GM18858 (cell line): ENCODE measurements around the gene RAB31.
"Not testable (repeated sequence)": the region's sequence is repeated elsewhere in the genome, so short reads cannot be mapped to it uniquely, and the experiment has no call there.

Experiments used
- ATAC-seq: cut with Tn5 transposase; IDR thresholded peaks from one replicate; pipeline ENCODE4 v1.9.1; 2021; ENCODE audit not compliant: unreplicated experiment

The RAB31 gene

DNA sequence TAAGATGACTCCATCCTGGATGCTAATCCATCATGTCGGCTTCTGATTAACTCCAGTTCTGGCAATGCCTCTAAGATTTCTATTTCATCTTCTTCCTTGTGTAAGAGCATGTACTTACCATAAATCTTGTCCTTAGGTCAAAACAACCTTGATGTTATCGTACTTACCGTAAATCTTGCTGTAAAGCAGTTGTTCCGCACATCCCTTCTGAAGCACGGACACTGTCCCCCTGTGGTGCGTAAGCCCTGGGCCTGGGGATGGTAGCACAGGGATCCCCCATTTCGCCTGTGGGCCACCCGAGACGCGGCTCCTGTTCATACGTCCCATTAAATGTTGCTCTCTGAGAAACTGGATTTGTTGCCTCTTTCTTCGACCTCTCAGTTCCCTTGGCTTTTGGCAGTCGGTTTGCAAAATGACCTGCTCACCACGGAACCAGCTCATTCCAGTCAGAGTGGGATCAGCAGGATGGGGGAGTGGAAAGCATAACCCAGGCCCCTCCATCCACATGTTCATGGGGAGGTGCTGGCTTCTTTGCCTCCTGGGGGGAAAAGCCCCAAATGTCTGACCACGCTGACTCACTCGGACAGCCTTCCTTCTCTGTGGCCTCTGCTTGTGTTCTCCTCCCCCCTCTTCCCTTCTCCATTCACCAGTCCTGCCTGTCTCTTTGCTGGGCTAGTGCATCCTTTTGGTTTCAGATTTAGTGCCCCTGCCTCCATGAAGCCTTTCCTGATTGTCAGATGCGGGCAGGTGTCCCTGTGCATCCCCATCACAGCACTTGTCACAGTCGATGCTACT, 49.9 kb downstream of the RAB31 start:
- no peak for ATAC-seq

DNA sequence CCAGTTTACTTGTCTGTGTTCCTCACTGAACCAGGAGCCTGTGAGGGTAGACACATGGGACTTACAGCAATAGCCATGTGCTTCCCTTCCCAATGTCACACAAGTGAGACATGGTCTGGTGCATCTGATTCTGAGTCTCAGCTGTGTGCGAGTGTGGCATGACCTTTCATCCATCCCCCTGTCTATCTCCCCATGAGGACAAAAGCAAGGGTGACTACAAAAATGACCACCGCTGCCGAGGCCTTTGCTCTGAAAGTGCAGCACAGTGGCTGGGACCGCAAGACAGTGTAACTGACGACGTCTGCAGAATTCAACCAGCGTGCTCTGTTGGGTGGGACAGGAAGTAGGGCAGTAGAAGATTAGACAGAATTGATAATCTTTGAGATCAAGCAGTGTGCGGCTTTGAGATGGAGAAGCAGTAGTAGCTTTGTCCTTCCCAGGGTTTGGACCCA, 50.5 kb downstream of the RAB31 start:
- ATAC-seq, result no peak

DNA sequence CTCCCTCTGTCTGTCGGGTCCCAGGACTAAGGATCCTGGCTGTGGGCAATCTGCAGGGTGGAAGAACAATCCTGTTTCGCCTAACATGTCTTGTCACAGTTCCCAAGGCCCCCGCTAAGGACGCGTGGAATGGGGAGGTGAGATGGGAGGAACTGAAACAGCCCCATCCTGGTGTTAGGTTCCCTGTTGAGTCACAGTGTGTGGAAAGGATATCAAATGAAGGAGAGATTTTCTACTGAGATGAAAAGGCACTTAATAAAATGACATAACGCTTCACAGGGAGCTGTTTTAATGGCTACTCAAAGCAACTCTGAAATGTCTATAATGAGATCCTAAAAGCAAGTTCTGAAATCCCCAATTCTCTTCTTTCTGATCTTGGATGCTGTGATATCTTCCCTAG, 52.5 kb downstream of the RAB31 start:
- no peak for ATAC-seq

DNA sequence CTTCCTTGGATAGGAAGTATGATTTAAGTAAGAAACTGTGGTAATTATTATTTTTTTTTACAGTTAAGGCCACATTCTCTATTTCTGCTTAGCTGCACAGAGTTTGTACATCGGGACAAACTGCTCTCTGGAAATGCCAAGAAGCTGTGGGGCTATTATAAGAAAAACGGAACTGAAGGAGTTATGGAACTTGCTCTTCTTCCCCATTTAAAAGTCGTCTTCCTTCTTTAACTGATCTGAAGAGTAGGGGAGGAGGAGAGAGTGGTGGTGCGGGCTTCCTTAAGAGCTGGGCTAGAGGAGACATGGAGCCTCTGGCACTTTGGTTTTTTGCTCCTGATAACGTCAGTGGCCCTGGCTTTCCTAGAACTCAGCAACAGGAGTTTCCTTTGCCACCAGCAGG, 54.4 kb downstream of the RAB31 start:
- ATAC-seq, result no peak

DNA sequence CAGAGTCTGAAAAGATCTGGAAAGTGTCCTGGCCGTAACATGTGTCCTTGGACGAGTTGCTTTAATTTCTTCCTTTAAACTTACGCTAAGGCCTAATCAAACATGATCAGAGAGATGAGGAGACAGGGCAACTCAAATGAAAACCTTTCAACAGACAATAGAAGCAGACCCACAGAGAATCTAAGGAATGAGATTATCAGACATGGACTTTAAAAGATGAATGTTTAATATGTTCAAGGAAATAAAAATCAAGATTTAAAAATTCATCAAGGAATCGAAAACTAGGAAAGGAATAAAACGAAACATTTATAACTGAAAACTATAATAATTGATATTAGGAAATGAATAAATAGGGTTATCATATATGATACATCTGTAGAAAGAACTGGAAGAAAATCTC, 55.1 kb downstream of the RAB31 start:
- ATAC-seq, result no peak

DNA sequence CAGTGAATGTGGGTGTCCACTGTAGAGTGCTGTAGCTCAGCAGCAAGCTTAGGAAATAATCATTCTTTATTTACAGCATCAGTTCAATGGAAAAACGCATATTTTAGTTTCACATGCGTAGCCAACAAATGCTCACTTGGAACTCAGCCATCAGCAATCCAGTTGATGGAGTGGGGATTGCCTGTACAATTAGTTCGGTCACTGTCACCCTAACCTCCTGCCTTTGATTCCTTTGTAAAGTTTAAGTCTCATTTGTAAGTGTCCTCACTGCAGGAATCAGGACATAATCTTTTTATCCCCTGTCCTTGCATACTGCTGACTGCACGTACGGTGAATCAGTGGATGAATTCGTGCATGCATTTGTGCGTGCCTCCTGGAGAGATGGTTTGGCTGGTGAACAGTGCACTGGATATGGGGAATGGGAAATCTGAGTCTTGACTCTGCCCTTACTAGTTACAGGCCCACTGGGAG, 55.9 kb downstream of the RAB31 start:
- no peak for ATAC-seq

DNA sequence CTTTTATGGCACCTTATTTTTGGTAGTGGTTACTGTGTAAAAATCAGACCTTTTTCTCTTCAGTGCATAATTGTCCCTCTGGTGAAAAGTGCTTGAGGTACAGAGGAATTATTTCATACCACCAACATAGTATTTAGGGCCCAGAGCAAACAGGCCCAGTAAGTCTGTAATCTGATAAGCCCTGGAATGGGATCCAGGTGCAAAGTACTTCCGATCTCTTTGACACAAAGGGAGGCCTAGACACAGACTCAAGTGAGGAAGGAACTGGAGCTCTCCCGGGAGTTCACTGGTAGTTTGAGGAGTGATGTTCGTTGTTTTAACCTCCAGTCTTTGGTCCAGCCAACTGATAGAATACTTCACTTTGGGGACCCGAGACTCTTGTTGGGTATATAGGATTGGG, 57.4 kb downstream of the RAB31 start:
- no peak for ATAC-seq

DNA sequence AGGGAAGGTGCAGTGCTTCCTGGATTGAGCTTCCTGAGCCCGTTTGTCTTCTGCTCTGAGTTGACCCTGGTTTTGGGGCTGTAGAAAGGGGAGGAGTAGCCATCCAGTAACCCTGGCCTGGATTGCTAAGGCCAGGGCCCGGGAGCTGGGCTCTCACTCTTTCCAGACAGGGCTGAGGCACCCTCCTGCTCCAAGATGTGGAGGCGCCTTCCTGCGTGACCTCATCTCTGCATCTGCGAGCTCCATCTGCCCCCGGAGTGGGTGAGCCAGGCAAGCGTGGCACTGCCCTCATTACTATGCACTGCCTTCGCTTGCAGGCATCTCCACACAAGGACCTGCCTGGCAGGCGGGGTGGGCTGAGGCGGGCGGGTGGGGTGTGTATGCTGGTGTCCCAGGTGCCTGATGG, 58.0 kb downstream of the RAB31 start:
- ATAC-seq, result no peak

DNA sequence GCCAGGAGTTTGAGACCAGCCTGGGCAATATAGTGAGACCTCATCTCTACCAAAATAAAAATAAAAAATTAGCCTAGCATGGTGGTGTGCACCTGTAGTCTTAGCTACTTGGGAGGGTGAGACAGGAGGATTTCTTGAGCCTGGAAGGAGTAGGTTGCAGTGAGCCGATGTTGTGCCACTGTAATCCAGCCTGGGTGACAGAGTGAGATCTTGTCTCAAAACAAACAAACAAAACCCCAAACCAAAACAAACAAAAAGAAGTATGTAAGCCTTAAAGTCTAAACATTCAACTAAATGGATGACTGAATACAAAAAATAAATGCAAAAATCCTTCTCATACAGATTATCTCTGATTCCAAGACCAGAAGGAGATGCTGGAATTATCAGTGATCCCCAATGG, 58.6 kb downstream of the RAB31 start:
- no peak for ATAC-seq

DNA sequence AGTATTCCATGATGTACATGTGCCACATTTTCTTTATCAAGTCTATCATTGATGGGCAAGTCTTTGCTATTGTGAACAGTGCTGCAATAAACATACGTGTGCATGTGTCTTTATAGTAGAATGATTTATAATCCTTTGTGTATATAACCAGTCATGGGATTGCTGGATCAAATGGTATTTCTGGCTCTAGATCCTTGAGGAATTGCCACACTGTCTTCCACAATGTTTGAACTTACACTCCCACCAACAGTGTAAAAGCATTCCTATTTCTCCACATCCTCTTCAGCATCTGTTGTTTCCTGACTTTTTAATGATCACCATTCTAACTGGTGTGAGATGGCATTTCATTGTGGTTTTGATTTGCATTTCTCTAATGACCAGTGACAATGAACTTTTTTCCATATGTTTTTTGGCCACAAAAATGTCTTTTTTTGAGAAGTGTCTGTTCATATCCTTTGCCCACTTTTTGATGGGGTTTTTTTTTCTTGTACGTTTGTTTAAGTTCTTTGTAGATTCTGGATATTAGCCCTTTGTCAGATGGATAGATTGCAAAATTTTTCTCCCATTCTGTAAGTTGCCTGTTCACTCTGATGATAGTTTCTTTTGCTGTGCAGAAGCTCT, 60.1 kb downstream of the RAB31 start:
- not testable (repeated sequence) for ATAC-seq

DNA sequence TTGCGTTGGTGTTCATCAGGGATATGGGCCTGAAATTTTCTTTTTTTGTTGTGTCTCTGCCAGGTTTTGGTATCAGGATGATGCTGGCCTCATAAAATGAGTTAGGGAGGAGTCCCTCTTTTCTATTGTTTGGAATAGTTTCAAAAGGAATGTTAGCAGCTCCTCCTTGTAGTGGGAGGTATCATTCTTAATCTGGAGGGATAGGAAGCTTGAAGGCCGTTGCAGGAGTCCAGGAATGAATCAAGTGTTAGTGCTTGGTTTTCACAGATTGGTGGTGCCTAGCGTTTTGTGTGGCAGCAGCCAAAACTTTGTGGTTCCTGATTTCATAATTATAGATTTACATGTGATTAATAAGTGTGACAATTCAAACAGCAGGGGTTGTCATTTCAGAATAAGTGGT, 62.0 kb downstream of the RAB31 start:
- ATAC-seq, result not testable (repeated sequence)

DNA sequence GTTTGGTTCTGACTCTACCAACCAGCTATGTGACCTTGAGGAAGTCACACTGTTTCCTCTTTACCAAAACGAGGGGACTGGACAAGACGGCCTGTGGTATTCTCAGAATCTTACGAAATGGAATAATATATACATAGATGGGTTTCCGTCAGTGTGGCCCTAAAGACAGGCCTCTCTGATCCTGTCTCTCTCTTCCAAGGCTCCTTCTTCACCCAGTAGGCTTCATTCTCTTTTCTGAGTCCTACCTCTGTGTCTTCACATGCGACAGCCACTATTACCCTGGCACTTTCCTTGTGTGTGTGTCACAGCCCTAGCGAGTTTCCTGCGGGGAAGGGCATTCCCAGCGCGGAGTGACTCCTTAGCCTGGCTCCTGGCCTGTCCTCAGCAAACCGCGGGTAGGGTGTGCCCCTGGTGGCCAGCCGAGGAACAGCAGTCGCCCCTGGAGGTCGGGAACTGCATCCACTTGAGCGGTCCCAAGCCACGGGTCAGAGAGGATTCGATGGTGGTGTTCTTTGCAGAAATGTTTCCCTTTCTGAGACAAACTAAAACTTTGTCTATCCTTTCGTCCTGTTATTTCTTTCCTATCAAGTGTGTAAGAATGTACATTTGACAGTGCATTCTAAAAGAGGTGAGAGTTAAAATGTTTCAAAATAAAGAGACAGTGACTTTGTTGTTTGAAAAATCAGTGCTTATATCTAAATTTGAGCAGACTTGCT, 63.3 kb downstream of the RAB31 start:
- ATAC-seq, result no peak

DNA sequence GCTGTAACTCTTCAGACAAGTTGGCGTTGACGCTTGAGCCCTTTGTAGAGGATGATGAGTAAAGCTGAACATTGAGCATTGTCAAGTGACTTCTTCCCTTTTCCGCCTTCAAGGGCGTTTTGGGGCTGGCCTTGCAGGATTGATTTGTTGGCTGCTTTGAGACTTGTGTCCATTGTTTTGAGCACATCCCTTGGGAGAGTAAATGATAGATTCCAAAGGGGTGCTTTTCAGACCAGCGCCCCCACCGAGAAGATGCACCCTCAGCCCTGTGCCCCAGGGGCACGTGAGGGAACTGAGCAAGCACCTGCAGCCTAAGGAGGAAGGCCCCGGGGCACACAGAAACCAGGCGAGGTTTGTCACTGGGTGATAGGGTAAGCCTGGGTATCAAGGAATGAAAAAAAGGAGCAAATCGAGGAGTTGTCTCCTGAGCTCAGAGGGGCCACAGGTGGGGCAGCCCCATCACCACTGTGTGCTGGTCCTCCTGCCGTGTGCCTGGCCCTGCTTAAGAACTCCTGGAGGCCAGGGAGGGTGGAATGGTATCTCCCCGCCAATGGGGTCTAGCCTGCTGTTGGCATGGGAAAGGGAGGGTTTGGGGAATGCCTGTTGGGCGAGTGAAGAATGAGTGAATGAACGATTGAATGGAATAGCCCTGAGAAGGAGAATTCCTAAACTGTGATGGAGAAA, 64.0 kb downstream of the RAB31 start:
- no peak for ATAC-seq

DNA sequence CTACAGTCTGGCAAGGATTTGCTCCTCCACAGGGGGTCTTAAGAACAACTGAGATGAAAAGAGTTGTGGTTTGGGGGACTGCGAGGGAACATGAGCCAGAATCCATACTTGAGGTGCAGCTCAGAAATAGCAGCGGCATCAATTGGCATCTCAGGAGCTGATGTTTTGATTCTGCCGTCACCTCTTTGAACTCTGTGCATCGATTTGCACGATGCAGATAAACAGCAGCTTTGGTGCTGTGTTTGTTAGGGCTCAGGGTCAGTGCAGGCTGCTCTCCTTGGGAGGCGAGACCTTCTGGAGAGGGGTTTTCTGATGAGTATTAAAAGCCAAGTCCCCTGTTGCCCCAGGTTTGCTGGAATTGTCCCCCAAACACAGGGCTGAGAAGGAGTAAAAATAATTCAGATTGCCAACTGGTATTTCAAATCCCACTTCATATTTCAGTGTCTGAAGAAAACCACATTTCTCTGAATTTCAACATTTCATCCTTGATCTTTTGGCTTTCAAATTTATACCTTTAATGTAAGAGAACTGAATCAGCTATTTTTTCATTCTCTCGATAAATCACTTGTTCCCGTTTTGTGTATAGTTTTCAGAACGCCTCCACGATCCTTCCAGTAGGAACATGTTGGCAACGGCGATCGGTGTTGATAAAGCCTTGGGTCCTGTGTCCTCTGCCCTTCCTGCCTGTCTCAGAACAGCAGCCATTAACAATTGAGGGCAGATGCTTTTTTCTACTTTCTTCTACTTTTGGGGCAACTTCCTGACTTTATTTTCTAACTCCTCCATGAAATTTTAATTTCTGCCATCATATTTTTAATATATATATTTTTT, 65.0 kb downstream of the RAB31 start:
- no peak for ATAC-seq

DNA sequence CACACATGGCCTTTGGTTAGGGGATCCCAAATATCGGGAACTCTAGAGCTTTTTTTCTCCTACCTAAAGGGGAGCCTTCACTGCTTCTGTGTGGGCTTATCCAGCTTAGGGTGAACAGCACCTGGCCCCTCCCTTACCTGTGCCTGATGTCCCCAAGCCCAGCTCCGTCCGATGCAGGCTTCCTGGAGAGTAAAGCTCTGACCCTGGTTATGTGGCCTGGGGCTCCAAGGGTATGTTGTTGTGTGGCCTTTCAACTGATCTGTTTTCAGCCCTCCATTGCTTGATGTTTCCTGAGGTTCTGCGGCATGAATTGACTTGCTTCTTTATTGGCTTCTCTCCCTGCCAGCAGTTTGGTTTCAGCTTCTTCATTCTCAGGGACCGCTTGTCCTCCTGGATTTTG, 66.0 kb downstream of the RAB31 start:
- no peak for ATAC-seq

DNA sequence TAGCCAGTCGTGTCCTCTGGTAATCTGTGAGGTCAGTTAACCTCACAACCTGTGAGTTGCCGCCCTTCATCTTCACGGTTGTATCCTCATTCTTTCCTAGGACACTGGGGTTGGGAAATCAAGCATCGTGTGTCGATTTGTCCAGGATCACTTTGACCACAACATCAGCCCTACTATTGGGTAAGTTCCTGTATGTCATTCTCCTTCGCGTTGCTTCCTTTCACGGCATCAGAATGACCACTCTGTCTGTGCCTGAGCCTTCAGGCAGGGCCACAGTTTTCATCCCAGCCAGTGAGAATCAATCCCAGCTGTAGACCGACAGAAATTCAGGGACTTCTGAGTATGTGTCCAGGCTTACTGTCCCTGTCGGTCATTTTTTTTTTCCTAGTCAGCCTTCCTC, 67.1 kb downstream of the RAB31 start:
- ATAC-seq, result no peak

DNA sequence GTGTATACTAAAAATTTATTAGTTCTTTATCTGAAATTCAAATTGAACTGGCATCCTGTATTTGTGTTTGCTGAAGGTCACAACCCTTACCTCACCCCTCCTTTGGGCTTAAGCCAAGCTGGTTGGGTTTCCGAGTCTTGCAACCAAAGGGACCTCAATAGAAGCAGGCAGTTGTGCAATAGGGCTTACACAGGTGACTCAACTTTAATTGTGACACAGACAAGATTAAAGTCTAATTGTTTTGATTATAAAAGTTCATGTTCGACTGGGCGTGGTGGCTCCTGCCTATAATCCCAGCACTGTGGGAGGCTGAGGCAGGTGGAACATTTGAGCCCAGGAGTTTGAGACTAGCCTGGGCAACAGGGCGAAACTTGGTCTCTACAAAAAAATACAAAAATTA, 71.5 kb downstream of the RAB31 start:
- no peak for ATAC-seq

DNA sequence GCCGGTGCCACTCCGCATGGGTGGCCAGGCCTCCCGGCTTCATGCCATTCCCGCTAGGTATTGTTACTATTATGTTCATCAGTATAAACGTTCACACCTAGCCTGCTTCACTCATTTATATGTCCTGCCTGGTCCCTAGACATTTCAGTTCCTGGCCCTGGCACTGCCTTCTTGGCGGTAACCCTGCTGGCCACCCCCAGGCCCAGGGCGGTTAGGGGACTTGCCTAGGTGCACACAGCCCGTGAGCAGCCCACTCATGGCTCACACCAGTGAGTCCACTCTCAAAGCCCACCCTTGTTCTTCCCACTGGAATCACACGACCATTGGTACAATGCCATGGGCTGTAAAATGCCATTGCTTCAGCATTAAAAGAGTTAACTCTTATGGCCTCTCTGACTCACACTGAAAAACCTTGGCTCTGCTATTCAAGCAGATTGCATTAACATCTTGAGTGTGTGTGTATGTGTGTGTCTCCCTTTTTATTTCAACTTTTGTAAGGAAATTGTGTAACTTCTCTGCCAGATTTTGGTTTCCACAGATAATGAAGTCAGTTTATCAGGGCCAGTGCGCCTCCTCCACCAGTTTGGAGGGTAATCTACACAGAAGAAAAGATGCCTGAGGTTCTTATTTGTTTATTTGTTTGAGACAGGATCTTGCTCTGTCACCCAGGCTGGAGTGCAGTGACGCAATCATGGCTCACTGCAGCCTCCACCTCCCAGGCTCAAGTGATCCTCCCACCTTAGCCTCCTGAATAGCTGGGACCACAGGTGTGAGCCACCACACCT, 74.2 kb downstream of the RAB31 start:
- no peak for ATAC-seq

DNA sequence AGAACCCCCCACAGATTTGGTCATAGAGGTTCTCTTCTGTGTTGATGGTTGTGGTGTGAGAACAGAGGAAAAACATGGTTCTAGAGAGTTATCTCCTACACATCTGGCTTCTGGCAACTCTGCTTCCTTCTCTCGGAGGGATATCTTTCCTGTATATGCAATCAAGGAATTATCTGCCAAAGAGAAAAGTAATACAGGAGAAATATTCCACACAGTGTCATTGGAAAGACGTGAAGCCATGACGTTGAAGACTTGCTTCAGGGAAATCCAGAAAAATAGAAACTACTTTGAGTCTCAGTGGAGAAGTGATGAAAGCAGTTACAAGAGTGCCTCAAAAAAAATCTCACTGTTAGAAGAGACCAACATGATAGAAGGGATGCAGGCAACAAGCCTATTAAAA, 78.5 kb downstream of the RAB31 start:
- ATAC-seq, result no peak

DNA sequence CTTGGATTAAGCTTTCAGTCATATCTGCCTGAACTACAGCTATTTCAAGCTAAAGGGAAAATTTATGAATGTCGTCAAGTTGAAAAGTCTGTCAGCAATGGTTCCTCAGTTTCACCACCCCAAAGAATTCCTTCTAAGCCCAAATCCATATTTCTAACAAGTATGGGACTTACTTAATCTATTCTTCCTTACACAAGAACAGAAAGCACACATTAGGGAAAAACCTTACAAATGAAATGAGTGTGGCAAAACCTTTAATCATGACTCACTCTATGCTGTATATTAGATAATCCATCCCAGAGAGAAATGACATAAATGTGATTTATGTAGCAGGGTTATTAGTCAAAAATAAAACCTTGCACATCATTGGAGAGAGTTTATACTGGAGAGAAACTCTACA, 78.9 kb downstream of the RAB31 start:
- ATAC-seq, result no peak
